BJ (cell line): ENCODE data around the gene PANX1. TPM values are rescaled to one million over a fixed set of nuclear protein-coding genes. Genes with fewer than 3 reads are reported as not detected.

ENCODE experiments used
- CTCF ChIA-PET: fragments of 350-600 bp; formaldehyde crosslinking; extraction: SDS; loops from one replicate; lab custom pipeline; 2021; ENCODE audit warnings: antibody characterized with exemption, inconsistent platforms; lab: Yijun Ruan, JAX
- POLR2A ChIA-PET: fragments of 300-600 bp; sonication (Branson Sonifier 250); formaldehyde crosslinking; extraction: SDS; loops from one replicate; lab custom pipeline; 2021; ENCODE audit warnings: antibody characterized with exemption; lab: Charles Lee
- DNase-seq: peaks from one replicate; pipeline ENCODE4 v3.0.0-alpha.2; 2011; ENCODE audit warnings: low read depth
- H3K27me3 ChIP-seq: 2 replicates; pipeline ENCODE4 v1.6.0; 2011; ENCODE audit warnings: low read length; ENCODE audit not compliant: control insufficient read depth, insufficient read depth
- H3K36me3 ChIP-seq: 2 replicates; pipeline ENCODE4 v1.5.1; 2011; ENCODE audit warnings: low read length; ENCODE audit not compliant: control insufficient read depth, insufficient read depth
- H3K4me3 ChIP-seq: 2 replicates; pipeline ENCODE4 v1.5.1; 2011; ENCODE audit warnings: low read depth, mild to moderate bottlenecking, control low read depth, low read length
- CTCF ChIP-seq: IDR thresholded peaks from 2 replicates; pipeline ENCODE4 v1.5.1; 2011; ENCODE audit warnings: low read depth, mild to moderate bottlenecking, control low read depth, inconsistent platforms, low read length, moderate library complexity; ENCODE audit not compliant: insufficient read depth
- polyA plus RNA-seq: library from polyadenylated mRNA; depleted of rRNA; stranded (reverse); fragments of >200 nt; gene quantifications from 2 replicates; pipeline ENCODE4 v1.2.3, GENCODE V29; 2011

The PANX1 gene
- polyA plus RNA-seq, 1 experiment, result 30.1 TPM

DNA sequence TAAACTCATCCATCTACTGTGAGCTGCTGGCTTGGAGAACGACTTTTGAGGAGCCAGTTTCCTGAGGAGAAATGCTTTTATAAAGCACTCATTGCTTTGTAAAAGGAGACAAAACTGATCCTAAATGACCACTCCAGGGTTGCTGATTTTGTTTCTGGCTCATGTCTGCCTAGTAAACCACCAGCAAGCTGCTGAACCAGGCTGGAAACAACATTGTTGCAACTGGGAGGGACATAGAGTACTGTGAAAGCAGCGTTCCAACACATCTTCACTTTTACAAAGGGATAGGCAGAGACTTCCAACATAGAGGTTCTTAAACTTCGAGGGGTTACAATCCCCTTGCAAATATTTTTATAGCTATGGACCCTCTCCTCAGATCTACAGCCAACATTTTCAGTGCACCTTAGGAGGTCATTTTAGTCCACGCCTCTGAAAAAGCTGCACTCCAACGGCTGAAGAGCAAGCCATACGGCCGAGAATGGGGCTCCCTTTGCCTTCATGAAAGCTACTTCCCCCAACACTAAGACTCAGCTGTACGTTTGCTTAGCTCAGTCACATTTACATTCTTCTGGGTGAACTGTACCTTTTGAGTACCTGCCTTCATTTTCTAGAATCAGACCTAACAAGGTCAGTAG lies 54.7 kb downstream of the PANX1 start:
- TF ChIP-seq CTCF, result no peak
- Histone ChIP-seq H3K36me3 (peaks cover 6% of the 10 kb centered on the region), H3K4me3 (no peak overlapping the region), H3K27me3 (no peaks in the 10 kb centered on the region)
- POLR2A ChIA-PET, result no interaction called here
- no peak for DNase-seq
- CTCF ChIA-PET, result interaction anchor here (0.6 to 3.3 kb wide), 10 partner anchors 9 to 479 kb away, joined by 3 to 15 read pairs (median 4); partner anchors contain the start of gene PANX1

- no peak overlapping the region for H3K4me3 ChIP-seq
- H3K27me3 ChIP-seq, result no peaks in the 10 kb centered on the region
- ChIA-PET POLR2A (no interaction called here), CTCF (interaction anchor here (0.6 to 3.3 kb wide), 12 partner anchors 9 to 480 kb away, joined by 3 to 15 read pairs (median 4); partner anchors contain the start of gene PANX1)
- TF ChIP-seq CTCF, result peak; percentile 57
- H3K36me3 ChIP-seq, result peaks cover 5% of the 10 kb centered on the region; the same call in 1 of the 2 replicates
- DNase-seq, result no peak
These were observed 55.2 kb downstream of the PANX1 start for GRCh38 chr11:94183886-94184264.

GRCh38 chr11:94184362-94184761 lies 55.7 kb downstream of the PANX1 start:
- POLR2A ChIA-PET, result no interaction called here
- TF ChIP-seq CTCF, result no peak
- Histone ChIP-seq H3K4me3 (no peak overlapping the region), H3K36me3 (peaks cover 5% of the 10 kb centered on the region; the same call in 1 of the 2 replicates), H3K27me3 (no peaks in the 10 kb centered on the region)
- DNase-seq, result no peak
- CTCF ChIA-PET, result interaction anchor here (0.9 to 3.3 kb wide), 11 partner anchors 10 to 289 kb away, joined by 3 to 15 read pairs (median 4); partner anchors contain the start of gene PANX1

GRCh38 chr11:94184846-94185245 lies 56.2 kb downstream of the PANX1 start:
- no peak for DNase-seq
- no peak for TF ChIP-seq CTCF
- POLR2A ChIA-PET, result interaction anchor here (1.3 kb wide), 1 partner anchor 9 kb away, joined by 8 read pairs; no protein-coding TSS in a partner anchor
- CTCF ChIA-PET, result interaction anchor here (0.7 to 3.3 kb wide), 9 partner anchors 10 to 289 kb away, joined by 3 to 15 read pairs (median 4); partner anchors contain the start of gene PANX1
- Histone ChIP-seq H3K36me3 (peaks cover 2% of the 10 kb centered on the region; the same call in 1 of the 2 replicates), H3K4me3 (no peak overlapping the region), H3K27me3 (no peaks in the 10 kb centered on the region)

- no peak for TF ChIP-seq CTCF
- DNase-seq, result peak; percentile 76
- H3K27me3 ChIP-seq, result no peaks in the 10 kb centered on the region
- no peak overlapping the region for H3K4me3 ChIP-seq
- no peaks in the 10 kb centered on the region for H3K36me3 ChIP-seq
- ChIA-PET CTCF (interaction anchor here (0.5 to 3.3 kb wide), 7 partner anchors 14 to 380 kb away, joined by 3 to 15 read pairs (median 3); no protein-coding TSS in a partner anchor), POLR2A (interaction anchor here (0.6 to 1.3 kb wide), 2 partner anchors 10 to 274 kb away, joined by 3 to 8 read pairs; no protein-coding TSS in a partner anchor)
These were observed 56.9 kb downstream of the PANX1 start for GRCh38 chr11:94185416-94186084.
